Transverse colon (tissue), 4 donors: Measurements from ENCODE around the gene FRY.

Experiments
- EP300 ChIP-seq: sonication (generic); formaldehyde crosslinking; IDR thresholded peaks from one replicate; pipeline ENCODE4 v1.6.1; 2017; ENCODE audit warnings: antibody characterized with exemption, low read depth
- POLR2A ChIP-seq: fragments of 450-650 bp; IDR thresholded peaks from one replicate; pipeline ENCODE4 v1.6.1; 2016; ENCODE audit warnings: antibody characterized with exemption, mild to moderate bottlenecking, moderate library complexity
- POLR2AphosphoS5 ChIP-seq, 3 donors: sonication (generic); formaldehyde crosslinking; IDR thresholded peaks; one replicate each; pipeline ENCODE4 v1.6.1; 2016; ENCODE audit warnings: antibody characterized with exemption in 3 of 3
- TF ChIP-seq, protein P1 (sequence below), 5 experiments: fragments of 200-600 bp in 3 of 5; fragments of 450-650 bp in 2 of 5; sonication (generic) in 3 of 5; IDR thresholded peaks; 1 replicate in 2 of 5; 2 replicates in 3 of 5; pipeline ENCODE4 v1.5.1; 2016 to 2017; ENCODE audit warnings: antibody characterized with exemption in 5 of 5, inconsistent platforms in 3 of 5, mild to moderate bottlenecking in 2 of 5, moderate library complexity in 1 of 5

DNA sequence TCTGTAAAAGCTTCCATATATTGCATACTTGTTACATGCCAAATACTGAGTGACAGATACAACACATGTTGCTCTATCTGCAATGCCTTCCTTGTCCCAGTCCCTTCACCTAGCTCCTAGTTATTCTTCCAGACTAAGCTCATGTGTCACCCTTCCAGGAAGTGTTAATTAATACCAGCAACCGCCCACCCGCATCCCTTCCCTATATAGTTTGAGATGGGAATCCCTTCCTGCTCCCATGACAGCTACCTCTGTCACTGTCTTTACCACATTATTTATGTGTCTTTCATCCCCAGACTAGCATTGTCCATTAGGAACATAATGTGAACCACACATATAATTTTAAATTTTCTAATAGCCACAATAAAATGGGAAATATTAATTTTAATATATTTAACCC is 49.5 kb upstream of the FRY start:
- TF ChIP-seq, protein P1, sequence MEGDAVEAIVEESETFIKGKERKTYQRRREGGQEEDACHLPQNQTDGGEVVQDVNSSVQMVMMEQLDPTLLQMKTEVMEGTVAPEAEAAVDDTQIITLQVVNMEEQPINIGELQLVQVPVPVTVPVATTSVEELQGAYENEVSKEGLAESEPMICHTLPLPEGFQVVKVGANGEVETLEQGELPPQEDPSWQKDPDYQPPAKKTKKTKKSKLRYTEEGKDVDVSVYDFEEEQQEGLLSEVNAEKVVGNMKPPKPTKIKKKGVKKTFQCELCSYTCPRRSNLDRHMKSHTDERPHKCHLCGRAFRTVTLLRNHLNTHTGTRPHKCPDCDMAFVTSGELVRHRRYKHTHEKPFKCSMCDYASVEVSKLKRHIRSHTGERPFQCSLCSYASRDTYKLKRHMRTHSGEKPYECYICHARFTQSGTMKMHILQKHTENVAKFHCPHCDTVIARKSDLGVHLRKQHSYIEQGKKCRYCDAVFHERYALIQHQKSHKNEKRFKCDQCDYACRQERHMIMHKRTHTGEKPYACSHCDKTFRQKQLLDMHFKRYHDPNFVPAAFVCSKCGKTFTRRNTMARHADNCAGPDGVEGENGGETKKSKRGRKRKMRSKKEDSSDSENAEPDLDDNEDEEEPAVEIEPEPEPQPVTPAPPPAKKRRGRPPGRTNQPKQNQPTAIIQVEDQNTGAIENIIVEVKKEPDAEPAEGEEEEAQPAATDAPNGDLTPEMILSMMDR (IDR thresholded peaks at IDR 0.05) = no peak
- TF ChIP-seq EP300 = no peak
- TF ChIP-seq POLR2A = no peak
- TF ChIP-seq POLR2AphosphoS5 (IDR thresholded peaks at IDR 0.05) = no peak
